ENCODE measurements around the gene TMEM242. TPM values are rescaled to one million over a fixed set of nuclear protein-coding genes. Genes with fewer than 3 reads are reported as not detected.

Gene TMEM242
- total and polyA plus RNA-seq, 2 of the 8 experiments (the other 6 are each of a cell fraction or from before 2014, with no cell fraction given) = 2.4 to 9.0 TPM

GRCh38 chr6:157361886-157362285 lies 38.6 kb upstream of the TMEM242 start:
- Histone ChIP-seq H3K27ac (ENCODE audit: low read depth, low read length) (no peak overlapping the region), H4K8ac (ENCODE audit: extremely low read depth, insufficient read depth, low read length) (no peak overlapping the region), H3K79me1 (ENCODE audit: low read depth, low read length) (no peaks in the 10 kb centered on the region), H3K23ac (ENCODE audit: insufficient read length) (no peak overlapping the region), H2BK120ac (replicated peaks; ENCODE audit: low read depth, low read length) (no peak overlapping the region), H2BK5ac (ENCODE audit: low read depth, low read length) (no peak overlapping the region), H3K18ac (ENCODE audit: extremely low read depth, low read length) (no peak overlapping the region), H3K9me3 (ENCODE audit: insufficient read depth in 2 of 2, low read depth in 1 of 2, low read length in 1 of 2) (no peaks in the 10 kb centered on the region), H2BK20ac (ENCODE audit: low read length) (no peak overlapping the region), H3K4ac (replicated peaks; ENCODE audit: insufficient read length, low read depth, low read length) (no peak overlapping the region), H2AFZ (ENCODE audit: low read length) (no peak overlapping the region), H3K4me2 (ENCODE audit: insufficient read depth in 1 of 2, low read depth in 2 of 2, low read length in 2 of 2) (no peak overlapping the region), H4K5ac (ENCODE audit: insufficient read length, low read depth, low read length) (no peak overlapping the region), H3K27me3 (replicated peaks in 1 of 4; ENCODE audit: control insufficient read depth in 3 of 4, extremely low read depth in 1 of 4, insufficient read depth in 3 of 4, low read length in 3 of 4) (no peaks in the 10 kb centered on the region), H2BK12ac (ENCODE audit: low read depth, low read length) (no peak overlapping the region), H3K9ac (replicated peaks in 1 of 4; ENCODE audit: extremely low read depth in 1 of 4, low read depth in 3 of 4, low read length in 3 of 4) (no peak overlapping the region), H4K91ac (replicated peaks; ENCODE audit: insufficient read length, low read length) (no peak overlapping the region), H3K4me1 (replicated peaks in 1 of 4; ENCODE audit: control insufficient read depth in 3 of 4, insufficient read depth in 4 of 4, low read length in 3 of 4) (no peaks in the 10 kb centered on the region), H3K14ac (ENCODE audit: insufficient read length) (no peak overlapping the region), H3K23me2 (ENCODE audit: low read depth, low read length) (no peaks in the 10 kb centered on the region; the same call in 1 of the 2 replicates), H3K4me3 (ENCODE audit: extremely low read depth in 1 of 4, insufficient read depth in 2 of 4, low read depth in 3 of 4, low read length in 4 of 4) (no peak overlapping the region), H2BK15ac (ENCODE audit: low read length) (no peak overlapping the region), H4K20me1 (replicated peaks in 1 of 2; ENCODE audit: control insufficient read depth in 1 of 2, insufficient read depth in 2 of 2, low read length in 2 of 2) (no peaks in the 10 kb centered on the region), H3K36me3 (ENCODE audit: control insufficient read depth in 2 of 4, insufficient read depth in 4 of 4, low read length in 3 of 4) (no peaks in the 10 kb centered on the region), H3K56ac (replicated peaks; ENCODE audit: insufficient read length, low read depth, low read length) (no peak overlapping the region), H2AK5ac (ENCODE audit: low read depth, low read length) (no peak overlapping the region), H3K79me2 (ENCODE audit: control insufficient read depth in 1 of 2, insufficient read depth in 2 of 2, low read length in 2 of 2) (no peaks in the 10 kb centered on the region)
- TF ChIP-seq HDAC2 (IDR thresholded peaks at IDR 0.05; ENCODE audit: borderline replicate concordance in 1 of 2, low read depth in 2 of 2, low read length in 2 of 2) = no peak
- no peak for TF ChIP-seq SIRT6 (IDR thresholded peaks at IDR 0.05; ENCODE audit: low read length)
- TF ChIP-seq RXRA (IDR thresholded peaks at IDR 0.05; ENCODE audit: insufficient read depth, low read depth, low read length) = no peak
- 82% methylated on average over 3 of the region's 3 CpGs; no CpG with 5 or more reads in 1 of the 2 experiments for WGBS, 2 experiments (ENCODE audit: extremely low coverage in 1 of 2, insufficient coverage in 1 of 2, insufficient read length in 1 of 2, insufficient replicate concordance in 2 of 2, low coverage in 1 of 2, low lambda C conversion rate in 2 of 2, missing lambda C conversion rate in 1 of 2)
- no peak for FAIRE-seq
- CTCF ChIA-PET (ENCODE audit: partially characterized antibody) = interaction anchor here (1.0 to 2.4 kb wide), 4 partner anchors 13 to 26 kb away, joined by 3 to 12 read pairs (median 6); no protein-coding TSS in a partner anchor
- POLR2A ChIA-PET (ENCODE audit: partially characterized antibody) = interaction anchor here (1.3 kb wide), 1 partner anchor 10 kb away, joined by 3 read pairs; no protein-coding TSS in a partner anchor
- no peak for DNase-seq (ENCODE audit: low read depth in 1 of 2, low spot score in 2 of 2)

Measured in H1 (cell line).